Calu3 (cell line): ENCODE results near the gene EAF2. TPM values are rescaled to one million over a fixed set of nuclear protein-coding genes. Genes with fewer than 3 reads are reported as not detected.
"Not testable (repeated sequence)": the region's sequence is repeated elsewhere in the genome, so short reads cannot be mapped to it uniquely, and the experiment has no call there.

Source experiments
- BruUV-seq: library from RNA; stranded (reverse); fragments of 400-500 nt; replicated peaks from 2 replicates; lab custom pipeline; 2021; lab: Mats Ljungman, UMichigan
- CTCF ChIA-PET: fragments of 300-600 bp; sonication (Branson Sonifier 250); formaldehyde crosslinking; loops from one replicate; lab custom pipeline; 2022; ENCODE audit warnings: antibody characterized with exemption; lab: Charles Lee
- DNase-seq: peaks from one replicate; pipeline ENCODE4 v3.0.0; 2022
- H3K27ac Mint-ChIP-seq: one replicate; pipeline ENCODE4 v1.8.0; 2022; ENCODE audit warnings: mixed read lengths; ENCODE audit not compliant: unreplicated experiment
- H3K27me3 Mint-ChIP-seq: one replicate; pipeline ENCODE4 v1.8.0; 2022; ENCODE audit warnings: mixed read lengths; ENCODE audit not compliant: unreplicated experiment
- H3K36me3 Mint-ChIP-seq: one replicate; pipeline ENCODE4 v1.8.0; 2022; ENCODE audit warnings: mild to moderate bottlenecking, moderate library complexity, mixed read lengths; ENCODE audit not compliant: insufficient read depth, unreplicated experiment
- H3K4me1 Mint-ChIP-seq: one replicate; pipeline ENCODE4 v1.8.0; 2022; ENCODE audit warnings: mild to moderate bottlenecking, low read depth, mixed read lengths; ENCODE audit not compliant: unreplicated experiment
- H3K4me3 Mint-ChIP-seq: one replicate; pipeline ENCODE4 v1.8.0; 2022; ENCODE audit warnings: mild to moderate bottlenecking, low read depth, moderate library complexity, mixed read lengths; ENCODE audit not compliant: unreplicated experiment
- H3K9me3 Mint-ChIP-seq: one replicate; pipeline ENCODE4 v1.8.0; 2022; ENCODE audit warnings: low read depth, mixed read lengths; ENCODE audit not compliant: unreplicated experiment
- CTCF ChIP-seq: fragments of 200-600 bp; IDR thresholded peaks from one replicate; pipeline ENCODE4 v1.8.0; 2022; ENCODE audit warnings: antibody characterized with exemption; ENCODE audit not compliant: unreplicated experiment
- intact Hi-C: fragments of 100-400 bp; cut with micrococcal nuclease; formaldehyde crosslinking; loops from one replicate; pipeline ENCODE4 v1.10.0; 2022; ENCODE audit not compliant: unreplicated experiment
- total RNA-seq: library from RNA; stranded (reverse); gene quantifications from 2 replicates; pipeline ENCODE4 v1.2.3, GENCODE V29; 2022

The EAF2 gene
- total RNA-seq, 1 experiment from 2014 or later, result 4.7 TPM

GRCh38 chr3:121855555-121855954, 20.5 kb downstream of the EAF2 start:
- Mint-ChIP-seq H3K27ac (no peak overlapping the region), H3K4me3 (no peak overlapping the region), H3K27me3 (no peaks in the 10 kb centered on the region), H3K4me1 (no peaks in the 10 kb centered on the region), H3K9me3 (no peaks in the 10 kb centered on the region), H3K36me3 (no peaks in the 10 kb centered on the region)
- intact Hi-C loops, result loop anchor here (1.0 to 10.0 kb wide), 3 partner anchors 140 to 399 kb away; no protein-coding TSS in a partner anchor
- TF ChIP-seq CTCF, result peak; percentile 25
- peak; percentile 36 for DNase-seq
- BruUV-seq, result no TSS peak
- CTCF ChIA-PET, result no interaction called here

GRCh38 chr3:121857778-121858177, 22.8 kb downstream of the EAF2 start:
- H3K4me1 Mint-ChIP-seq, BruUV-seq: not testable (repeated sequence)

GRCh38 chr3:121863247-121863646, 28.2 kb downstream of the EAF2 start:
- H3K36me3 Mint-ChIP-seq, H3K27me3 Mint-ChIP-seq, intact Hi-C loops, H3K4me1 Mint-ChIP-seq, DNase-seq, H3K4me3 Mint-ChIP-seq, BruUV-seq, H3K9me3 Mint-ChIP-seq, CTCF ChIA-PET, H3K27ac Mint-ChIP-seq: not testable (repeated sequence)

More at GRCh38 chr3:121857778-121858177, 22.8 kb downstream of the EAF2 start:
- DNase-seq, H3K36me3 Mint-ChIP-seq, H3K9me3 Mint-ChIP-seq, H3K4me3 Mint-ChIP-seq, H3K27ac Mint-ChIP-seq, CTCF ChIA-PET, H3K27me3 Mint-ChIP-seq: not testable (repeated sequence)
- intact Hi-C loops, result loop anchor here (10.0 kb wide), 1 partner anchor 397 kb away; no protein-coding TSS in a partner anchor

- Mint-ChIP-seq H3K36me3 (no peaks in the 10 kb centered on the region), H3K27me3 (no peaks in the 10 kb centered on the region), H3K27ac (no peak overlapping the region), H3K4me1 (no peaks in the 10 kb centered on the region), H3K4me3 (no peak overlapping the region), H3K9me3 (peaks cover 2% of the 10 kb centered on the region)
- CTCF ChIA-PET, result no interaction called here
- DNase-seq, result no peak
- intact Hi-C loops, result no loop called here
- no TSS peak for BruUV-seq
- TF ChIP-seq CTCF, result no peak
These were observed 28.8 kb downstream of the EAF2 start for GRCh38 chr3:121863801-121864200.

- H3K27me3 Mint-ChIP-seq, result no peaks in the 10 kb centered on the region
- intact Hi-C loops, result no loop called here
- no peak for DNase-seq
- TF ChIP-seq CTCF, result no peak
- H3K4me1 Mint-ChIP-seq, result peaks cover 8% of the 10 kb centered on the region
- CTCF ChIA-PET, result no interaction called here
- H3K4me3 Mint-ChIP-seq, result no peak overlapping the region
- no TSS peak for BruUV-seq
- H3K27ac Mint-ChIP-seq, result no peak overlapping the region
- no peaks in the 10 kb centered on the region for H3K36me3 Mint-ChIP-seq
- H3K9me3 Mint-ChIP-seq, result no peaks in the 10 kb centered on the region
These were observed 34.7 kb downstream of the EAF2 start for GRCh38 chr3:121869736-121870135.
